Body of pancreas (tissue), 4 donors: ENCODE measurements around the gene ABCC5. TPM values are rescaled to one million over a fixed set of nuclear protein-coding genes. Genes with fewer than 3 reads are reported as not detected.

ENCODE experiments used
- ATAC-seq: fragments of 150-250 bp; one replicate; pipeline ENCODE4 v1.9.1; 2016
- DNase-seq, 4 donors: peaks; one replicate each; pipeline ENCODE4 v3.0.0-alpha.2; 2019
- H3K27ac ChIP-seq, 4 donors: fragments of 200-600 bp; sonication (generic); 1 replicate in 3 of 4; 2 replicates in 1 of 4; pipeline versions ENCODE4 v1.5.1 to v1.6.1; 2016 to 2019; ENCODE audit warnings: mild to moderate bottlenecking in 1 of 4, mixed read lengths in 1 of 4, moderate library complexity in 1 of 4
- H3K27me3 ChIP-seq, 2 donors: fragments of 200-600 bp; sonication (generic); one replicate each; pipeline ENCODE4 v1.6.0; 2016; ENCODE audit warnings: mild to moderate bottlenecking in 1 of 2
- H3K36me3 ChIP-seq, 2 donors: fragments of 200-600 bp; sonication (generic); replicated peaks in 1 of 2; 2 replicates each; pipeline ENCODE4 v1.5.1; 2016; ENCODE audit warnings: low read depth in 2 of 2; ENCODE audit not compliant: insufficient read depth in 1 of 2
- H3K4me1 ChIP-seq: fragments of 200-600 bp; sonication (generic); one replicate; pipeline ENCODE4 v1.6.0; 2016
- H3K4me3 ChIP-seq, 2 donors: fragments of 200-600 bp; sonication (generic); 1 replicate in 1 of 2; 2 replicates in 1 of 2; pipeline ENCODE4 v1.5.1; 2016 to 2019
- H3K9me3 ChIP-seq, 3 donors: fragments of 200-600 bp; sonication (generic); 1 replicate in 2 of 3; 2 replicates in 1 of 3; pipeline ENCODE4 v1.5.1; 2016
- CTCF ChIP-seq, 7 experiments: fragments of 450-650 bp in 4 of 7; fragments of 200-600 bp in 3 of 7; sonication (generic) in 3 of 7; IDR thresholded peaks; one replicate each; pipeline ENCODE4 v1.5.1; 2016 to 2019; ENCODE audit warnings: antibody characterized with exemption in 7 of 7
- POLR2A ChIP-seq, 3 donors: fragments of 450-650 bp; IDR thresholded peaks; one replicate each; pipeline ENCODE4 v1.6.1; 2016; ENCODE audit warnings: antibody characterized with exemption in 3 of 3, mild to moderate bottlenecking in 2 of 3
- WGBS, 2 donors: methylation state at CpG; one replicate each; pipeline ENCODE4 v1.1.5; 2017; 5-methylcytosine and 5-hydroxymethylcytosine counted together
- intact Hi-C: fragments of 100-400 bp; cut with DNase I; formaldehyde crosslinking; loops from one replicate; pipeline ENCODE4 v1.15.1; 2023
- total RNA-seq, 2 donors: library from RNA; depleted of rRNA; stranded (reverse); fragments of >200 nt; gene quantifications; one replicate each; pipeline ENCODE4 v1.1.0, GENCODE V29; 2016

ABCC5 gene
- total RNA-seq, 2 donors from 2014 or later, result 17.1 to 20.1 TPM

GRCh38 chr3:183906234-183906921, 111.3 kb downstream of the ABCC5 start:
- 55 to 62% methylated on average over 10 to 11 of the region's 13 CpGs for WGBS, 2 donors

GRCh38 chr3:183904833-183905780, 112.6 kb downstream of the ABCC5 start:
- intact Hi-C loops, result no loop called here
- Histone ChIP-seq H3K9me3 (no peaks in the 10 kb centered on the region), H3K4me1 (no peaks in the 10 kb centered on the region), H3K36me3 (no peaks in the 10 kb centered on the region), H3K27me3 (no peaks in the 10 kb centered on the region), H3K27ac (no peak overlapping the region), H3K4me3 (no peak overlapping the region)
- WGBS, 2 donors, result 53 to 70% methylated on average over 6 to 14 of the region's 14 CpGs
- TF ChIP-seq POLR2A (IDR thresholded peaks at IDR 0.05) (no peak), CTCF (IDR thresholded peaks at IDR 0.05) (no peak)
- ATAC-seq (no peak), DNase-seq (no peak)

More at GRCh38 chr3:183906234-183906921, 111.3 kb downstream of the ABCC5 start:
- no peak for ATAC-seq
- TF ChIP-seq CTCF (IDR thresholded peaks at IDR 0.05) (no peak), POLR2A (IDR thresholded peaks at IDR 0.05) (no peak)
- H3K36me3 ChIP-seq, result no peaks in the 10 kb centered on the region
- no peak overlapping the region for H3K4me3 ChIP-seq
- intact Hi-C loops, result no loop called here
- H3K4me1 ChIP-seq, result no peaks in the 10 kb centered on the region
- no peaks in the 10 kb centered on the region for H3K27me3 ChIP-seq
- DNase-seq, result no peak
- H3K9me3 ChIP-seq, result no peaks in the 10 kb centered on the region
- no peak overlapping the region for H3K27ac ChIP-seq

GRCh38 chr3:183898028-183898431, 119.7 kb downstream of the ABCC5 start:
- no peaks in the 10 kb centered on the region for H3K36me3 ChIP-seq
- DNase-seq, result no peak
- H3K9me3 ChIP-seq, result no peaks in the 10 kb centered on the region
- intact Hi-C loops, result loop anchor here (5.0 to 10.0 kb wide), 2 partner anchors 119 to 647 kb away; partner anchors contain the start of gene ABCC5
- H3K27ac ChIP-seq, result no peak overlapping the region
- H3K27me3 ChIP-seq, result no peaks in the 10 kb centered on the region
- H3K4me1 ChIP-seq, result no peaks in the 10 kb centered on the region
- no peak for ATAC-seq
- TF ChIP-seq CTCF (IDR thresholded peaks at IDR 0.05) (no peak), POLR2A (IDR thresholded peaks at IDR 0.05) (no peak)
- WGBS, 2 donors, result 41 to 44% methylated on average over 11 of the region's 11 CpGs
- H3K4me3 ChIP-seq, result no peak overlapping the region

- TF ChIP-seq CTCF (IDR thresholded peaks at IDR 0.05) (no peak), POLR2A (IDR thresholded peaks at IDR 0.05) (no peak)
- ATAC-seq (no peak), DNase-seq (no peak)
- intact Hi-C loops, result loop anchor here (5.0 to 10.0 kb wide), 2 partner anchors 120 to 647 kb away; partner anchors contain the start of gene ABCC5
- Histone ChIP-seq H3K36me3 (no peaks in the 10 kb centered on the region), H3K9me3 (no peaks in the 10 kb centered on the region), H3K4me3 (no peak overlapping the region), H3K4me1 (no peaks in the 10 kb centered on the region), H3K27ac (no peak overlapping the region), H3K27me3 (no peaks in the 10 kb centered on the region)
- WGBS, 2 donors, result 74 to 87% methylated on average over 4 of the region's 4 CpGs
Observed at GRCh38 chr3:183897606-183898005, 120.1 kb downstream of the ABCC5 start.
